ENCODE measurements around the gene TRAPPC6A. TPM values are rescaled to one million over a fixed set of nuclear protein-coding genes. Genes with fewer than 3 reads are reported as not detected.

TRAPPC6A gene
- total RNA-seq, 1 experiment from 2014 or later: 18.3 TPM

DNA sequence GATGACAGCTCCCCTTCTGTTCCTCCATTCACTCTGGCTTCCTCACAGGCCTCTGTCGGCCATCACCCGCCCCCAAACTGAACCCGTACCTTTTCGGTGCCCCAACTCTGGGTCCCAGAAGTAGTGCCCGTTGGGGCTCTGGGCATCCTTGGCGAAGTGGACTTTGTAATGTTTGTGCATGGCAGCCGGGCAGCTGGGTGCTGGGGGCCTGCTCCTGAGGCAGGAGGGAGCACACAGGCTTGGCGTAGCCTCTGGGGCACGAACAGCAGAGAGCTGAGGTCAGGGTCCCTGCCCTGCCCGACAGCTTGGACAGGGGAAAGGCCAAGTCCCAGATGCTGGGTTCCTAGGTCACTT lies 18.1 kb downstream of the TRAPPC6A start:
- BruUV-seq (replicated peaks): no TSS peak
- H3K27me3 ChIP-seq (ENCODE audit: low read length): no peaks in the 10 kb centered on the region
- no peaks in the 10 kb centered on the region for H3K9me2 ChIP-seq (replicated peaks; ENCODE audit: low read length)
- no peak overlapping the region for H3K4me2 ChIP-seq (ENCODE audit: low read length)
- H3K27ac ChIP-seq (ENCODE audit: low read length): no peak overlapping the region
- no peaks in the 10 kb centered on the region for H3K36me3 ChIP-seq (ENCODE audit: low read depth, low read length)
- ChIA-PET CTCF (no interaction called here), POLR2A (ENCODE audit: unreplicated experiment) (no interaction called here)
- no peak overlapping the region for H3K4me3 ChIP-seq (ENCODE audit: low read length)
- H2AFZ ChIP-seq (ENCODE audit: low read length): no peak overlapping the region
- H3K9me3 ChIP-seq (ENCODE audit: low read length): no peaks in the 10 kb centered on the region
- H3K9ac ChIP-seq (ENCODE audit: low read length): no peak overlapping the region
- DNase-seq (no peak), ATAC-seq (no peak)
- no peaks in the 10 kb centered on the region for H3K79me2 ChIP-seq (ENCODE audit: low read length)
- H4K20me1 ChIP-seq (ENCODE audit: low read length): no peaks in the 10 kb centered on the region
- no peaks in the 10 kb centered on the region for H3F3A ChIP-seq (ENCODE audit: low read length, unreplicated experiment)
- TF ChIP-seq, protein P1, sequence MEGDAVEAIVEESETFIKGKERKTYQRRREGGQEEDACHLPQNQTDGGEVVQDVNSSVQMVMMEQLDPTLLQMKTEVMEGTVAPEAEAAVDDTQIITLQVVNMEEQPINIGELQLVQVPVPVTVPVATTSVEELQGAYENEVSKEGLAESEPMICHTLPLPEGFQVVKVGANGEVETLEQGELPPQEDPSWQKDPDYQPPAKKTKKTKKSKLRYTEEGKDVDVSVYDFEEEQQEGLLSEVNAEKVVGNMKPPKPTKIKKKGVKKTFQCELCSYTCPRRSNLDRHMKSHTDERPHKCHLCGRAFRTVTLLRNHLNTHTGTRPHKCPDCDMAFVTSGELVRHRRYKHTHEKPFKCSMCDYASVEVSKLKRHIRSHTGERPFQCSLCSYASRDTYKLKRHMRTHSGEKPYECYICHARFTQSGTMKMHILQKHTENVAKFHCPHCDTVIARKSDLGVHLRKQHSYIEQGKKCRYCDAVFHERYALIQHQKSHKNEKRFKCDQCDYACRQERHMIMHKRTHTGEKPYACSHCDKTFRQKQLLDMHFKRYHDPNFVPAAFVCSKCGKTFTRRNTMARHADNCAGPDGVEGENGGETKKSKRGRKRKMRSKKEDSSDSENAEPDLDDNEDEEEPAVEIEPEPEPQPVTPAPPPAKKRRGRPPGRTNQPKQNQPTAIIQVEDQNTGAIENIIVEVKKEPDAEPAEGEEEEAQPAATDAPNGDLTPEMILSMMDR (conservative IDR thresholded peaks at IDR 0.05; ENCODE audit: low read depth, low read length): no peak
- TF ChIP-seq EZH2phosphoT487 (IDR thresholded peaks at IDR 0.05; ENCODE audit: borderline replicate concordance, low read length) (no peak), EZH2 (IDR thresholded peaks at IDR 0.05; ENCODE audit: low read length, unreplicated experiment) (no peak)
- peaks cover 11% of the 10 kb centered on the region for H3K4me1 ChIP-seq (ENCODE audit: insufficient read depth, low read length)
- intact Hi-C loops (cut with micrococcal nuclease): loop anchor here (5.0 kb wide), 1 partner anchor 87 kb away; the partner anchor contains the start of gene EXOC3L2

DNA sequence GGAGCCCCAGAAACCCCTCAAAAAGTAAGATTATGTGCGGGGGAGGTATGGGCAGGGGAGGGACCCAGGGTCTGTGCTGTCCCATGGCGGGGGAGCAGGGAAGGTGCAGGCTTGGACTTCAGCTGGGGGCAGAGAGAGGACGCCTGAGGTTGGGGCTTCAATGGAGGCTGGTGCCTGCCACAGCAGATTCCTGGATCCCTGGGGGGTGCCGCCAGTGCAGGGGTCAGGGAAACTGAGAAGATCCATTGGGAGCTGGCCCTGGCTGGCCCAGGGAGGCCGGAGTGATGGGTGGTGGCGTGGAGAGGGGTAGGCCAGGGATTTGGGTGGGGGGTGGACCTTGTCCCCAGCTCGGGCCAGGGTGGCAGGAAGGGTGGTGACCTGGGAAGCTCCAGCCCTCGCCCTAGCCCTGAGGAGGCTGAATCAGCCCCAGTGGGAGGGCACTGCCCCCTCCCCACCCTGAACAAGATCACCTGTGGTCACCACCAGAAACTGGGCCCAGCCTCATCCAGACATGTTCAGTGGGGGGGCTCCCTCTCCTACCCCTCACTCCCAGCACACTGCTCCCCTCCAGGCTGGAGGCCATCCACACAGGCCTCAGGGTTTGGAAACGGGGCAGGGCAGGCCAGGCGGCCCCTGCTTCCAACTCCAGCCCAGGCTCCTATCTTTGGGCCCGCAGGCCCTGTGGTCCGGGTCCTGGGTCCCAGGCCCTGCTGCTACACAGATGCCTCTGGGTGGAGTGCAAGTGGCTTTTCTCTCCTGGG lies 18.6 kb downstream of the TRAPPC6A start:
- Histone ChIP-seq H3K27ac (ENCODE audit: low read length) (no peak overlapping the region), H3F3A (ENCODE audit: low read length, unreplicated experiment) (no peaks in the 10 kb centered on the region), H3K4me1 (ENCODE audit: insufficient read depth, low read length) (peaks cover 12% of the 10 kb centered on the region), H2AFZ (ENCODE audit: low read length) (no peak overlapping the region), H3K36me3 (ENCODE audit: low read depth, low read length) (no peaks in the 10 kb centered on the region), H4K20me1 (ENCODE audit: low read length) (no peaks in the 10 kb centered on the region), H3K9me2 (replicated peaks; ENCODE audit: low read length) (no peaks in the 10 kb centered on the region), H3K9ac (ENCODE audit: low read length) (no peak overlapping the region), H3K4me2 (ENCODE audit: low read length) (no peak overlapping the region), H3K79me2 (ENCODE audit: low read length) (no peaks in the 10 kb centered on the region), H3K4me3 (ENCODE audit: low read length) (no peak overlapping the region), H3K27me3 (ENCODE audit: low read length) (no peaks in the 10 kb centered on the region), H3K9me3 (ENCODE audit: low read length) (no peaks in the 10 kb centered on the region)
- ATAC-seq: no peak
- BruUV-seq (replicated peaks): no TSS peak
- intact Hi-C loops (cut with micrococcal nuclease): no loop called here
- DNase-seq: no peak
- TF ChIP-seq EZH2 (IDR thresholded peaks at IDR 0.05; ENCODE audit: low read length, unreplicated experiment): no peak
- TF ChIP-seq EZH2phosphoT487 (IDR thresholded peaks at IDR 0.05; ENCODE audit: borderline replicate concordance, low read length): no peak
- ChIA-PET CTCF (no interaction called here), POLR2A (ENCODE audit: unreplicated experiment) (no interaction called here)

DNA sequence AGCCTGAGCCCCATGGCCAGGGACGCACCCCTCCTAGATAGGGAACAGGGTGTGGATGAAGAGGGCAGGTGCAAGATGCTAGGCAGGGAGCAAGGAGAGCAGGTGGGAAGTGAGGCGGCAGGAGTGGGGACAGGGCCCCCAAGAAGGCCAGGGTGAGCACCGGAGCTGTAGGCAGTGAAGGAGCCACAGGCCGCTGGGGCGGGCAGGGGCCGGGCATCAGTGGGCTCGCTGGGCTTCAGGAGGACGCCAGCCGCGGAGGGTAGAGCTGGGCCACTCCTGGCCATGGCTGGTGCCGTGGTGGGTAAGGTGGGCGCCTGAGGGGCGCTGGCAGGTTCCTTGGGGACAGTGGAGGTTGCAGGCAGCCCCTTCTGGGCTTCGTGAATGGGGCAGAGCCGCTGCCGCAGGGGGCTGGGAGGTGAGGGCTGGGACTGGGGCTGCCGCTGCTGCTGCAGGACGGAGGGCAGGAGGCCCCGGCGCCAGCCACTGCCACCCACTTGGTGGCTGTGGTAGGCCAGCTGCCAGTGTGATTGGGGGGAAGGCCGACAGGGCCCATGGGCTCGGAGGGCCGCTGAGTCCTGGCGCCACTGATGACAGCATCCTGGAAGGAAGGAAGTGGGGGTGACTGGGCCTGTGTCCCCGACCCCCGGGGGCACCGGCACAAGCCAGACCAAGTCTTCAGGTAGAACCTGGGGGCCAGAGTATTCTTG lies 19.4 kb downstream of the TRAPPC6A start:
- DNase-seq: no peak
- ChIA-PET POLR2A (ENCODE audit: unreplicated experiment) (no interaction called here), CTCF (no interaction called here)
- TF ChIP-seq EZH2 (IDR thresholded peaks at IDR 0.05; ENCODE audit: low read length, unreplicated experiment): no peak
- TF ChIP-seq, protein P1 (conservative IDR thresholded peaks at IDR 0.05; ENCODE audit: low read depth, low read length): no peak
- TF ChIP-seq EZH2phosphoT487 (IDR thresholded peaks at IDR 0.05; ENCODE audit: borderline replicate concordance, low read length): no peak
- no peaks in the 10 kb centered on the region for H3K9me2 ChIP-seq (replicated peaks; ENCODE audit: low read length)
- intact Hi-C loops (cut with micrococcal nuclease): no loop called here
- no peaks in the 10 kb centered on the region for H3K9me3 ChIP-seq (ENCODE audit: low read length)
- H3K36me3 ChIP-seq (ENCODE audit: low read depth, low read length): no peaks in the 10 kb centered on the region
- no TSS peak for BruUV-seq (replicated peaks)
- no peak overlapping the region for H2AFZ ChIP-seq (ENCODE audit: low read length)
- no peak for ATAC-seq
- H3K27ac ChIP-seq (ENCODE audit: low read length): no peak overlapping the region
- peaks cover 15% of the 10 kb centered on the region for H3K4me1 ChIP-seq (ENCODE audit: insufficient read depth, low read length)
- no peaks in the 10 kb centered on the region for H3K27me3 ChIP-seq (ENCODE audit: low read length)
- no peaks in the 10 kb centered on the region for H3F3A ChIP-seq (ENCODE audit: low read length, unreplicated experiment)
- no peaks in the 10 kb centered on the region for H3K79me2 ChIP-seq (ENCODE audit: low read length)
- no peak overlapping the region for H3K4me2 ChIP-seq (ENCODE audit: low read length)
- H4K20me1 ChIP-seq (ENCODE audit: low read length): no peaks in the 10 kb centered on the region
- no peak overlapping the region for H3K4me3 ChIP-seq (ENCODE audit: low read length)
- H3K9ac ChIP-seq (ENCODE audit: low read length): no peak overlapping the region
